IMR-90 (cell line): ENCODE data around the gene CCDC181. TPM values are rescaled to one million over a fixed set of nuclear protein-coding genes. Genes with fewer than 3 reads are reported as not detected.

Source experiments
- ATAC-seq: fragments of 200-7000 bp; cut with Tn5 transposase; 2 replicates; pipeline ENCODE4 v1.9.1; 2020; ENCODE audit warnings: low read depth, mild to moderate bottlenecking, moderate library complexity
- BruUV-seq: library from RNA; stranded (reverse); fragments of 400-500 nt; replicated peaks from 2 replicates; lab custom pipeline; 2021; lab: Mats Ljungman, UMichigan
- CTCF ChIA-PET: fragments of 300-600 bp; formaldehyde crosslinking; extraction: SDS; loops from one replicate; lab custom pipeline; 2021; ENCODE audit warnings: antibody characterized with exemption; lab: Yijun Ruan, JAX
- POLR2A ChIA-PET: fragments of 300-600 bp; sonication (Branson Sonifier 250); formaldehyde crosslinking; loops from one replicate; lab custom pipeline; 2022; ENCODE audit warnings: antibody characterized with exemption; ENCODE audit not compliant: unreplicated experiment; lab: Charles Lee
- DNase-seq: peaks from one replicate; pipeline ENCODE4 v3.0.0; 2013
- H2AFZ ChIP-seq: replicated peaks from 2 replicates; pipeline ENCODE3; 2013; ENCODE audit warnings: low read length, mild to moderate bottlenecking; ENCODE audit not compliant: poor library complexity
- H2AK5ac ChIP-seq: 2 replicates; pipeline ENCODE4 v1.6.1; 2013; ENCODE audit warnings: low read depth, low read length, inconsistent platforms
- H2AK9ac ChIP-seq: replicated peaks from 2 replicates; pipeline ENCODE3; 2013; ENCODE audit warnings: mild to moderate bottlenecking, low read depth, low read length, moderate library complexity; ENCODE audit not compliant: poor library complexity
- H2BK120ac ChIP-seq: 2 replicates; pipeline ENCODE4 v1.6.1; 2013; ENCODE audit warnings: low read depth, low read length, inconsistent platforms
- H2BK15ac ChIP-seq: 3 replicates; pipeline ENCODE4 v1.6.1; 2013; ENCODE audit warnings: low read depth, low read length, inconsistent platforms
- H2BK20ac ChIP-seq: 2 replicates; pipeline ENCODE4 v1.6.1; 2013; ENCODE audit warnings: low read depth, mild to moderate bottlenecking, inconsistent platforms, low read length, moderate library complexity
- H2BK5ac ChIP-seq: 2 replicates; pipeline ENCODE4 v1.6.1; 2013; ENCODE audit warnings: mild to moderate bottlenecking, low read depth, low read length, inconsistent platforms; ENCODE audit not compliant: poor library complexity, severe bottlenecking
- H3K14ac ChIP-seq: replicated peaks from 2 replicates; pipeline ENCODE4 v1.6.1; 2013; ENCODE audit warnings: low read depth, low read length, inconsistent platforms
- H3K18ac ChIP-seq: 2 replicates; pipeline ENCODE4 v1.6.1; 2013; ENCODE audit warnings: low read depth, low read length, control low read depth
- H3K23ac ChIP-seq: 2 replicates; pipeline ENCODE4 v1.6.1; 2013; ENCODE audit warnings: low read depth, low read length, inconsistent platforms
- H3K27ac ChIP-seq: 2 replicates; pipeline ENCODE4 v1.5.1; 2013; ENCODE audit warnings: mild to moderate bottlenecking, control low read depth, low read length; ENCODE audit not compliant: insufficient read depth
- H3K27me3 ChIP-seq: 2 replicates; pipeline ENCODE4 v1.6.1; 2013; ENCODE audit warnings: low read length; ENCODE audit not compliant: control insufficient read depth, insufficient read depth
- H3K36me3 ChIP-seq: 2 replicates; pipeline ENCODE4 v1.6.1; 2013; ENCODE audit warnings: low read length, mixed read lengths; ENCODE audit not compliant: control insufficient read depth, insufficient read depth
- H3K4ac ChIP-seq: 2 replicates; pipeline ENCODE4 v1.6.1; 2013; ENCODE audit warnings: low read depth, low read length, inconsistent platforms
- H3K4me1 ChIP-seq: 2 replicates; pipeline ENCODE4 v1.6.1; 2013; ENCODE audit warnings: low read length, mixed read lengths; ENCODE audit not compliant: control insufficient read depth, insufficient read depth
- H3K4me2 ChIP-seq: 2 replicates; pipeline ENCODE4 v1.6.1; 2013; ENCODE audit warnings: low read depth, mild to moderate bottlenecking, control low read depth, low read length, moderate library complexity
- H3K4me3 ChIP-seq: 2 replicates; pipeline ENCODE4 v1.5.1; 2013; ENCODE audit warnings: low read depth, mild to moderate bottlenecking, control low read depth, low read length, moderate library complexity; ENCODE audit not compliant: insufficient read depth
- H3K56ac ChIP-seq: 2 replicates; pipeline ENCODE4 v1.6.1; 2013; ENCODE audit warnings: low read length, inconsistent platforms; ENCODE audit not compliant: insufficient read depth; ENCODE audit errors: extremely low read depth
- H3K79me1 ChIP-seq, 2 experiments: 2 replicates each; pipeline ENCODE4 v1.6.1; 2013; ENCODE audit warnings: low read length in 2 of 2, inconsistent platforms in 1 of 2, low read depth in 1 of 2
- H3K9ac ChIP-seq: 2 replicates; pipeline ENCODE4 v1.6.1; 2013; ENCODE audit warnings: low read depth, low read length, control low read depth
- H3K9me1 ChIP-seq: 2 replicates; pipeline ENCODE4 v1.6.1; 2013; ENCODE audit warnings: low read length, inconsistent platforms; ENCODE audit not compliant: insufficient read depth
- H3K9me3 ChIP-seq: 2 replicates; pipeline ENCODE4 v1.6.1; 2013; ENCODE audit warnings: low read length; ENCODE audit not compliant: control insufficient read depth, insufficient read depth
- H4K20me1 ChIP-seq: 2 replicates; pipeline ENCODE4 v1.6.1; 2013; ENCODE audit warnings: low read length, inconsistent platforms; ENCODE audit not compliant: insufficient read depth
- H4K5ac ChIP-seq: 2 replicates; pipeline ENCODE4 v1.6.1; 2013; ENCODE audit warnings: mild to moderate bottlenecking, low read depth, low read length, control low read depth
- H4K8ac ChIP-seq, 2 experiments: 2 replicates each; pipeline ENCODE4 v1.6.1; 2013; ENCODE audit warnings: low read depth in 2 of 2, low read length in 2 of 2, control low read depth in 1 of 2, inconsistent platforms in 1 of 2
- H4K91ac ChIP-seq: 2 replicates; pipeline ENCODE4 v1.6.1; 2013; ENCODE audit warnings: low read depth, low read length, inconsistent platforms; ENCODE audit not compliant: insufficient read depth
- CEBPB ChIP-seq: IDR thresholded peaks from 2 replicates; pipeline ENCODE4 v1.6.1; 2012; ENCODE audit warnings: low read depth, low read length, improper control_type of control experiment
- CTCF ChIP-seq: conservative IDR thresholded peaks from 2 replicates; pipeline ENCODE4 v1.5.1; 2012; ENCODE audit warnings: mild to moderate bottlenecking, low read depth, low read length, improper control_type of control experiment
- FOS ChIP-seq: fragments of 150-350 bp; IDR thresholded peaks from 2 replicates; pipeline ENCODE4 v1.6.1; 2016; ENCODE audit warnings: low read depth, low read length
- NFE2L2 ChIP-seq: fragments of 150-350 bp; IDR thresholded peaks from 2 replicates; pipeline ENCODE4 v1.6.1; 2016; ENCODE audit warnings: low read depth, mild to moderate bottlenecking, low read length
- RCOR1 ChIP-seq: IDR thresholded peaks from 2 replicates; pipeline ENCODE4 v1.6.1; 2012; ENCODE audit warnings: mild to moderate bottlenecking, low read length, improper control_type of control experiment; ENCODE audit not compliant: insufficient replicate concordance
- SMC3 ChIP-seq: fragments of 150-350 bp; IDR thresholded peaks from 2 replicates; pipeline ENCODE4 v1.6.1; 2016; ENCODE audit warnings: low read depth, mild to moderate bottlenecking, antibody characterized with exemption, low read length, moderate library complexity
- WGBS, 2 experiments: methylation state at CpG; one replicate each; pipeline versions ENCODE4 v1.1.5 to v1.1.7; 2013; ENCODE audit warnings: missing lambda C conversion rate in 2 of 2; ENCODE audit not compliant: insufficient read length in 1 of 2; ENCODE audit errors: extremely low coverage in 2 of 2; 5-methylcytosine and 5-hydroxymethylcytosine counted together
- dilution Hi-C: fragments of 300-500 bp; cut with HindIII; formaldehyde crosslinking; loops from one replicate; pipeline ENCODE4 v1.14.3; 2018; ENCODE audit warnings: low sequenced_read_pairs; ENCODE audit not compliant: unreplicated experiment
- in situ Hi-C: fragments of 300-500 bp; cut with MboI; formaldehyde crosslinking; loops from 3 replicates; pipeline ENCODE4 v1.14.3; 2019; ENCODE audit warnings: low sequenced_read_pairs, inconsistent platforms, mixed read lengths
- intact Hi-C: fragments of 100-400 bp; cut with micrococcal nuclease; formaldehyde crosslinking; loops from 2 replicates; pipeline ENCODE4 v1.10.0; 2022
- polyA plus RNA-seq, 3 experiments: library from polyadenylated mRNA; depleted of rRNA; stranded (reverse); fragments of >200 nt; gene quantifications; 2 replicates each; pipeline ENCODE4 v1.2.3, GENCODE V29; 2012; ENCODE audit warnings: low replicate concordance in 1 of 3
- total RNA-seq: library from RNA; depleted of rRNA; stranded (reverse); fragments of >200 nt; gene quantifications from 2 replicates; pipeline ENCODE4 v1.2.3, GENCODE V29; 2012

CCDC181 gene
- total and polyA plus RNA-seq, 2 of the 4 experiments (the other 2 are of a cell fraction), result 0.03 TPM; not detected in 1

GRCh38 chr1:169421309-169421708 is 6.0 kb downstream of the CCDC181 start:
- Histone ChIP-seq H3K4me3 (no peak overlapping the region), H2AFZ (no peak overlapping the region), H3K14ac (no peak overlapping the region), H3K23ac (no peak overlapping the region), H3K56ac (no peak overlapping the region), H3K9me1 (no peaks in the 10 kb centered on the region), H3K36me3 (no peaks in the 10 kb centered on the region), H2BK20ac (no peak overlapping the region), H3K79me1 (no peaks in the 10 kb centered on the region), H3K4ac (no peak overlapping the region), H3K4me2 (no peak overlapping the region), H2BK5ac (no peak overlapping the region), H2AK9ac (no peak overlapping the region), H2AK5ac (no peak overlapping the region), H3K9me3 (no peaks in the 10 kb centered on the region), H3K18ac (no peak overlapping the region), H4K91ac (no peak overlapping the region), H4K5ac (no peak overlapping the region), H4K8ac (no peak overlapping the region), H3K27ac (no peak overlapping the region), H2BK120ac (no peak overlapping the region), H3K4me1 (no peaks in the 10 kb centered on the region), H3K27me3 (no peaks in the 10 kb centered on the region), H4K20me1 (no peaks in the 10 kb centered on the region), H2BK15ac (no peak overlapping the region), H3K9ac (no peak overlapping the region)
- TF ChIP-seq FOS, result no peak
- TF ChIP-seq CTCF, result no peak
- no peak for TF ChIP-seq CEBPB
- TF ChIP-seq NFE2L2, result no peak
- no peak for TF ChIP-seq SMC3
- no peak for TF ChIP-seq RCOR1
- in situ Hi-C loops, result no loop called here
- ATAC-seq (no peak), DNase-seq (no peak)
- dilution Hi-C loops, result no loop called here
- ChIA-PET POLR2A (no interaction called here), CTCF (no interaction called here)
- no CpG with 5 or more reads among the region's 5 CpGs for WGBS, 2 experiments
- BruUV-seq, result no TSS peak
- intact Hi-C loops, result no loop called here
